PC-9 (cell line): Measurements from ENCODE around the gene GSX2. TPM values are rescaled to one million over a fixed set of nuclear protein-coding genes. Genes with fewer than 3 reads are reported as not detected.

Experiments
- BruUV-seq: library from RNA; stranded (reverse); fragments of 400-500 nt; replicated peaks from 2 replicates; lab custom pipeline; 2021; lab: Mats Ljungman, UMichigan
- CTCF ChIA-PET: fragments of 300-600 bp; sonication (Branson Sonifier 250); formaldehyde crosslinking; loops from one replicate; lab custom pipeline; 2022; ENCODE audit warnings: antibody characterized with exemption; lab: Charles Lee
- POLR2A ChIA-PET: fragments of 300-600 bp; sonication (Branson Sonifier 250); formaldehyde crosslinking; loops from one replicate; lab custom pipeline; 2022; ENCODE audit warnings: antibody characterized with exemption; ENCODE audit not compliant: unreplicated experiment; lab: Charles Lee
- DNase-seq, 2 experiments: peaks; one replicate each; pipeline versions ENCODE4 v3.0.0 to v3.0.0-alpha.2; 2015 to 2022; ENCODE audit warnings: mixed read lengths in 1 of 2
- H2AFZ ChIP-seq: fragments of 200-600 bp; sonication (generic); 2 replicates; pipeline ENCODE4 v1.8.1; 2017; ENCODE audit warnings: antibody characterized with exemption
- H3F3A ChIP-seq: fragments of 200-600 bp; sonication (generic); 2 replicates; pipeline ENCODE4 v1.8.1; 2017; ENCODE audit warnings: antibody characterized with exemption, mild to moderate bottlenecking, low read depth; ENCODE audit not compliant: insufficient read depth
- H3K27ac ChIP-seq: fragments of 200-600 bp; sonication (generic); 2 replicates; pipeline ENCODE4 v1.6.1; 2016; ENCODE audit warnings: mixed run types
- H3K27me3 ChIP-seq: fragments of 200-600 bp; sonication (generic); 2 replicates; pipeline ENCODE4 v1.6.1; 2016; ENCODE audit warnings: low read depth, mixed run types; ENCODE audit not compliant: insufficient read depth
- H3K36me3 ChIP-seq: fragments of 200-600 bp; sonication (generic); 2 replicates; pipeline ENCODE4 v1.6.1; 2016; ENCODE audit warnings: low read depth, mixed run types
- H3K4me1 ChIP-seq: fragments of 200-600 bp; sonication (generic); replicated peaks from 2 replicates; pipeline ENCODE4 v1.6.1; 2016; ENCODE audit warnings: mixed run types; ENCODE audit not compliant: insufficient read depth
- H3K4me2 ChIP-seq: fragments of 200-600 bp; sonication (generic); 2 replicates; pipeline ENCODE4 v1.6.1; 2017; ENCODE audit warnings: mixed run types
- H3K4me3 ChIP-seq: fragments of 200-600 bp; sonication (generic); 2 replicates; pipeline ENCODE4 v1.6.1; 2016; ENCODE audit warnings: mixed run types
- H3K79me2 ChIP-seq: fragments of 200-600 bp; sonication (generic); 2 replicates; pipeline ENCODE4 v1.6.1; 2017; ENCODE audit warnings: low read depth, mixed run types
- H3K9me2 ChIP-seq: fragments of 200-600 bp; sonication (generic); 2 replicates; pipeline ENCODE4 v1.8.1; 2017; ENCODE audit warnings: mild to moderate bottlenecking; ENCODE audit not compliant: insufficient read depth
- H3K9me3 ChIP-seq: fragments of 200-600 bp; sonication (generic); 2 replicates; pipeline ENCODE4 v1.8.1; 2016; ENCODE audit warnings: low read depth; ENCODE audit not compliant: insufficient read depth
- H4K20me1 ChIP-seq: fragments of 200-600 bp; sonication (generic); 2 replicates; pipeline ENCODE4 v1.8.1; 2017; ENCODE audit not compliant: insufficient read depth
- EZH2 ChIP-seq: fragments of 200-600 bp; sonication (generic); IDR thresholded peaks from 2 replicates; pipeline ENCODE4 v1.8.0; 2017; ENCODE audit warnings: antibody characterized with exemption, low read depth
- intact Hi-C: fragments of 100-400 bp; cut with micrococcal nuclease; formaldehyde crosslinking; loops from one replicate; pipeline ENCODE4 v1.10.0; 2022; ENCODE audit not compliant: unreplicated experiment
- total RNA-seq: library from RNA; stranded (reverse); gene quantifications from 2 replicates; pipeline ENCODE4 v1.2.3, GENCODE V29; 2021
- TF ChIP-seq, protein P1 (sequence below): fragments of 200-600 bp; sonication (generic); conservative IDR thresholded peaks from 2 replicates; pipeline ENCODE4 v1.6.1; 2017; ENCODE audit warnings: mixed run types, antibody characterized with exemption, mild to moderate bottlenecking, moderate library complexity

GSX2 gene
- total RNA-seq, 1 experiment from 2014 or later = not detected

DNA sequence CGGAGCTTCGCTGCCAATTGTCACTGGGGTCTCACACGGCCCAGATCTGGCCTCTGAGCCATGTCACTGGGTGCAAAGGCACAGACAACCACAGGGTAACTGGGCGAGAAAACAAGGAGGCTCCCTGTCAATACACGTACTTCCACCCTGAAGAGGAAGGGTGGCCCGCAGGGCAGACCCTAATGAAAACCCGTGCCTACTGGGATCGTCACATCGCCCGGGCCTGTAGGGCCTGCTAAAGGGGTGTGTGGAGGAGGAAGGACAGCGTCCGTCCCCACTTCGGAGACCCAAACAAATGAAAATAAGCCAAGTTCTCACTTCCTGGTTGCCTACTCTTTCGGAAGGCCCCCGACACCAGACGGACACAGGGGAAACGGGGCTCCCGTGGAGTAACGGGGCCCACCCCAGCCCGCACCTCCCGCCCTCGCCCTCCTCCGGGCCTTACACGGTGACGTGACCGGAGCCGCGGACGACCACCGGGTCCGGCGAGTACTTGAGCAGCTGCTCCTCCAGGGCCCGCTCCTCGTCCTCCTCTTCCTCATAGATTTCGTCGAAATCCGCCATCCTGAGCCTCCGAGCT lies 36.1 kb upstream of the GSX2 start:
- TSS peak; percentile 41 for BruUV-seq
- no peaks in the 10 kb centered on the region for H3K9me2 ChIP-seq
- no peaks in the 10 kb centered on the region for H3K9me3 ChIP-seq
- peak overlapping the region; percentile 90 for H3K4me3 ChIP-seq
- CTCF ChIA-PET = no interaction called here
- H3K4me1 ChIP-seq = peaks cover 41% of the 10 kb centered on the region
- intact Hi-C loops = loop anchor here (5.0 to 10.0 kb wide), 2 partner anchors 88 to 151 kb away; no protein-coding TSS in a partner anchor
- TF ChIP-seq EZH2 = no peak
- TF ChIP-seq, protein P1, sequence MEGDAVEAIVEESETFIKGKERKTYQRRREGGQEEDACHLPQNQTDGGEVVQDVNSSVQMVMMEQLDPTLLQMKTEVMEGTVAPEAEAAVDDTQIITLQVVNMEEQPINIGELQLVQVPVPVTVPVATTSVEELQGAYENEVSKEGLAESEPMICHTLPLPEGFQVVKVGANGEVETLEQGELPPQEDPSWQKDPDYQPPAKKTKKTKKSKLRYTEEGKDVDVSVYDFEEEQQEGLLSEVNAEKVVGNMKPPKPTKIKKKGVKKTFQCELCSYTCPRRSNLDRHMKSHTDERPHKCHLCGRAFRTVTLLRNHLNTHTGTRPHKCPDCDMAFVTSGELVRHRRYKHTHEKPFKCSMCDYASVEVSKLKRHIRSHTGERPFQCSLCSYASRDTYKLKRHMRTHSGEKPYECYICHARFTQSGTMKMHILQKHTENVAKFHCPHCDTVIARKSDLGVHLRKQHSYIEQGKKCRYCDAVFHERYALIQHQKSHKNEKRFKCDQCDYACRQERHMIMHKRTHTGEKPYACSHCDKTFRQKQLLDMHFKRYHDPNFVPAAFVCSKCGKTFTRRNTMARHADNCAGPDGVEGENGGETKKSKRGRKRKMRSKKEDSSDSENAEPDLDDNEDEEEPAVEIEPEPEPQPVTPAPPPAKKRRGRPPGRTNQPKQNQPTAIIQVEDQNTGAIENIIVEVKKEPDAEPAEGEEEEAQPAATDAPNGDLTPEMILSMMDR = no peak
- H3K27ac ChIP-seq = peak overlapping the region; percentile 52
- peaks cover 53% of the 10 kb centered on the region for H3K79me2 ChIP-seq
- POLR2A ChIA-PET = no interaction called here
- H2AFZ ChIP-seq = peak overlapping the region; percentile 87
- DNase-seq = no peak
- peaks cover 8% of the 10 kb centered on the region; the same call in 1 of the 2 replicates for H4K20me1 ChIP-seq
- no peaks in the 10 kb centered on the region for H3K27me3 ChIP-seq
- peak overlapping the region; percentile 84 for H3K4me2 ChIP-seq
- H3F3A ChIP-seq = peaks cover 15% of the 10 kb centered on the region; the same call in 1 of the 2 replicates
- 0 out of 2 replicates have a peak, but pooled peaks cover 4% of the 10 kb centered on the region for H3K36me3 ChIP-seq

DNA sequence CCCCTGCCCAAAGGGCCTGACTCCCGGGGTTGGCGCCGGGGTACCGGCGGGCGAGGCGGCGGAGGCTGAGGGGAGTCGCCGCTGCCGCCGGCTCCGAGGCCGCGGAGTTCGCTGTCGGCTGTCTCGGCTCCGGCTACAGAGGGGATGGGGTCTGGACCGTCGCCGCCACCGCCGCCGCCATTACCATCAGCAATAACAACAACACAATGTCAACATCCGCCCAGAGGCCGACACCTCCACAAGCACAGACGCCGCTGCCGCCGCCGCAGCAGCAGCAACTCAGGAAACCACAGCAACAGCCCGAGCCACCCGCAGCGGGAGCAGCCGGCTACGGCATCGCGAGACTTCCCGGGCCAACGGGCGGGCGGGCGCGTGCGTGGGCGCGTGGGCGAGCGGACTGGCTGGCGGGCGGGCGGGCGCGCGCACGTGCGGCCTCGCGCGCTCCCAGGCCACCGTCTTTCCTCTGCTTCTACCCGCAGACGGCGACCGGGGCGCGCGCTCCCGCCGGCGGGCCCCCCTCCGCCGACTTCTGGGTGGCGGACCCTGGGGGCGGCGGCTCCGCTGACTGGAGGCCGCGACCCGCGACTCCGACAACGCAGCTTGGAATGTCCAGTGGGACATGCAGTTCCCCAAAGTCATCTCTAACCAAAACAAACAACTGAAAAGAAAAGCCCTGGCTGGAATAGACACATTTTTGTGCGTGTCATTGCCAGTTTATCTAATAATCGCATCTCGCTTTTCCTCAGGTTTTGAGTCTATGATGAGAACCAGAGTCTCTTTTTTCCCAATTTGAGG lies 35.4 kb upstream of the GSX2 start, which contains the start of gene CHIC2:
CHIC2 (minus strand) TSS at position 289 of the 795 bp plus-strand sequence. CDS start 305 bp downstream, outside the sequence.
- H4K20me1 ChIP-seq = peaks cover 8% of the 10 kb centered on the region; the same call in 1 of the 2 replicates
- H2AFZ ChIP-seq = peak within 1 kb of the TSS; percentile 87
- peak; percentile 70 to 88 for DNase-seq
- intact Hi-C loops = loop anchor here (5.0 to 10.0 kb wide), 2 partner anchors 88 to 150 kb away; no protein-coding TSS in a partner anchor
- no peaks in the 10 kb centered on the region for H3K27me3 ChIP-seq
- peaks cover 41% of the 10 kb centered on the region for H3K4me1 ChIP-seq
- no peaks in the 10 kb centered on the region for H3K9me2 ChIP-seq
- H3K79me2 ChIP-seq = peaks cover 46% of the 10 kb centered on the region
- no peaks in the 10 kb centered on the region for H3K9me3 ChIP-seq
- ChIA-PET POLR2A (no interaction called here), CTCF (no interaction called here)
- peak within 1 kb of the TSS; percentile 90 for H3K4me3 ChIP-seq
- BruUV-seq = TSS peak; percentile 78
- H3K27ac ChIP-seq = peak within 1 kb of the TSS; percentile 59
- peaks cover 15% of the 10 kb centered on the region; the same call in 1 of the 2 replicates for H3F3A ChIP-seq
- 0 out of 2 replicates have a peak, but pooled peaks cover 4% of the 10 kb centered on the region for H3K36me3 ChIP-seq
- H3K4me2 ChIP-seq = peak within 1 kb of the TSS; percentile 85
- no peak for TF ChIP-seq EZH2
- TF ChIP-seq, protein P1 = no peak
